Astrocyte (in vitro differentiated cells and primary cell): ENCODE measurements around the gene LHFPL3.

Experiments used
- EZH2 ChIP-seq: IDR thresholded peaks from 2 replicates; pipeline ENCODE4 v1.6.1; 2012; ENCODE audit warnings: mild to moderate bottlenecking, low read length, inconsistent platforms; ENCODE audit not compliant: insufficient read depth
- TF ChIP-seq, protein P1 (sequence below): IDR thresholded peaks from 2 replicates; pipeline ENCODE4 v1.5.1; 2011; ENCODE audit warnings: low read depth, mild to moderate bottlenecking, inconsistent platforms, low read length, moderate library complexity; ENCODE audit not compliant: insufficient read depth

DNA sequence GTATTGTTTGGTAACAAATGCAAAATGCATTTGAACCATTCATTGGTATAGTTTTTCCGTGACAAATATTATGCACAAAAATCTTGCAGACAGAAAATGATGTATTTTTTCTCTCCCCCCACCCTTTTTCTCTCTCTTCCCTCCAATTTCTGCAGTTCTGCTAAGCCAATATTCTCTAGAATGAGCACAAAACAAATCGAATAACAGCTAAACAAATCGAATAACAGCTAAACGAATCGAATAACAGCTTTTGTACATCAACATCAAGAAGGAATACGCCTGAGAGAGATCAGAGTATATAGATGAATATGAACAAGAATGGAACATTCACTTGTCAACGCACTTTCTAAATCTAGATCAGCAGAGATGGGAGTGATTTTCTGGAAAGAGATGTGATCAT, 577.6 kb downstream of the LHFPL3 start:
- TF ChIP-seq, protein P1, sequence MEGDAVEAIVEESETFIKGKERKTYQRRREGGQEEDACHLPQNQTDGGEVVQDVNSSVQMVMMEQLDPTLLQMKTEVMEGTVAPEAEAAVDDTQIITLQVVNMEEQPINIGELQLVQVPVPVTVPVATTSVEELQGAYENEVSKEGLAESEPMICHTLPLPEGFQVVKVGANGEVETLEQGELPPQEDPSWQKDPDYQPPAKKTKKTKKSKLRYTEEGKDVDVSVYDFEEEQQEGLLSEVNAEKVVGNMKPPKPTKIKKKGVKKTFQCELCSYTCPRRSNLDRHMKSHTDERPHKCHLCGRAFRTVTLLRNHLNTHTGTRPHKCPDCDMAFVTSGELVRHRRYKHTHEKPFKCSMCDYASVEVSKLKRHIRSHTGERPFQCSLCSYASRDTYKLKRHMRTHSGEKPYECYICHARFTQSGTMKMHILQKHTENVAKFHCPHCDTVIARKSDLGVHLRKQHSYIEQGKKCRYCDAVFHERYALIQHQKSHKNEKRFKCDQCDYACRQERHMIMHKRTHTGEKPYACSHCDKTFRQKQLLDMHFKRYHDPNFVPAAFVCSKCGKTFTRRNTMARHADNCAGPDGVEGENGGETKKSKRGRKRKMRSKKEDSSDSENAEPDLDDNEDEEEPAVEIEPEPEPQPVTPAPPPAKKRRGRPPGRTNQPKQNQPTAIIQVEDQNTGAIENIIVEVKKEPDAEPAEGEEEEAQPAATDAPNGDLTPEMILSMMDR = no peak
- TF ChIP-seq EZH2 = no peak
